ENCODE data around the gene PHTF2.

The PHTF2 gene

DNA sequence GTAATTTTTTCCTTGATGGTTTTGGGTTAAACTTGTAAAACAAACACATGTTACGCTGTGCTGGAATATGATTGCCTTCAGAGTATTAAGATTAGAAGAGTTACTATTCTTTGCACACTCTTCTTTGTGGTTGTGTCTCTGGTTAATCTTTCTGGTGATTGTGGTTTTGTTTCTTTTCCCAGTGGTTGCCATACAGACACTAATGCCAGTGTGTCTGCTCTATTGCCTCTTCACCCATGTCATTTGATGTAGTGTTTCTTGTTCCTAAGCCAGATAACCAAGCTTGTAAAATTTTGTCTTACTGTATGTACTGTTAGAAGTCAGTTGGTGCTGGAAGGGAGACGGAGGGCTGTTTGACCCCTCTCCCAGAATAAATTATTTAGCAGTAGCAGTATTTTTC lies 124.8 kb downstream of the PHTF2 start:
- no peak for DNase-seq

DNA sequence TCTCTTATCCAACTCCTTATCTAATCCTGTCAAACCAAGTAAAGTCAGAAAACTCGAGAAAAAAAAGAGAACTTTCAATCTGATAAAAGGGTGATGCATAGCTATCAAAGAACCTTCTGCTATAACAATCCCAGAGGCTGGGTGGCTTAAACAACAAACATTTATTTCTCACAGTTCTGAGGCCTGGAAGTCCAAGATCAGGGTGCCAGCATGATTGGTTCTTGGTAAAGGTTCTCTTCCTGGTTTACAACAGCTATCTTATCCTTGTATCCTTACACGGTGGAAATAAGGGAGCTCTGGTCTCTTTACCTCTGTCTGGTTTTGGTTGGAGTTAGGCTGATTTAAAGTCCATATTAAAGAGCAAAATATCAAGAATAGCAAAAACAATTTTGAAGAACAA lies 131.9 kb downstream of the PHTF2 start:
- DNase-seq: no peak

DNA sequence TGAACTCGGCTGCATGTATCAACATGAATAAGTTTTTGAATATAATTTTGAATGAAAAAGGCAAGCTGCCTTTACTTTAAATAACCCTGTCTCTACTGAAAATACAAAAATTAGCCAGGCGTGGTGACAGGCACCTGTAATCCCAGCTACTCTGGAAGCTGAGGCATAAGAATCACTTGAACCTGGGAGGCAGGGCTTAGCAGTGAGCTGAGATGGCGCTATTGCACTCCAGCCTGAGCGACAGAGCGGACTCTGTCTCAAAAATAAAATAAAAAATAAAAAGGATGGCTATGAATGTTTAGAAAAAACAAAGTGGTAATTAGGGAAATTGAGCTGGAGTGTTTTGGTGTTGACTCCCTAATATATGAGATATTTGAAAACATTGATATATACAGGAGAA lies 133.3 kb downstream of the PHTF2 start:
- no peak for DNase-seq

DNA sequence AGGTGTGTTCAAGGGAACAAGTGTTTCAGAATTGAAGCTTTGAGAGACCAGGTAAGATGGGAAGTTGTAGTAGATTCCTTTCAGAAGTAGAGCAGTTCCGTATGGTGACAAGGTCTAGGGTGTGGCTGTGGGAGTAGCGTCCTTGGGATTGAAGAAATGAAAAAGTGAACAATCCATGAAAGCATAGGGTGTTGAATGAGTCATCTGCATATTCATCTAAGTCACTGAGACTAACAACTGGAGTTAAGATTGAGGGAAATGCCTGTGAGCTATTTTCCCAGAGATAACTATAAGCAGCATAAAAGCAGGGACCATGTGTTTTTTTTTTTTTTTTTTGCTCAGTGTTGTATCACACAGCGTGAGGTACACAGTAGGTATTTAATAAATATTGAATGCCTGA lies 134.8 kb downstream of the PHTF2 start:
- DNase-seq: no peak

DNA sequence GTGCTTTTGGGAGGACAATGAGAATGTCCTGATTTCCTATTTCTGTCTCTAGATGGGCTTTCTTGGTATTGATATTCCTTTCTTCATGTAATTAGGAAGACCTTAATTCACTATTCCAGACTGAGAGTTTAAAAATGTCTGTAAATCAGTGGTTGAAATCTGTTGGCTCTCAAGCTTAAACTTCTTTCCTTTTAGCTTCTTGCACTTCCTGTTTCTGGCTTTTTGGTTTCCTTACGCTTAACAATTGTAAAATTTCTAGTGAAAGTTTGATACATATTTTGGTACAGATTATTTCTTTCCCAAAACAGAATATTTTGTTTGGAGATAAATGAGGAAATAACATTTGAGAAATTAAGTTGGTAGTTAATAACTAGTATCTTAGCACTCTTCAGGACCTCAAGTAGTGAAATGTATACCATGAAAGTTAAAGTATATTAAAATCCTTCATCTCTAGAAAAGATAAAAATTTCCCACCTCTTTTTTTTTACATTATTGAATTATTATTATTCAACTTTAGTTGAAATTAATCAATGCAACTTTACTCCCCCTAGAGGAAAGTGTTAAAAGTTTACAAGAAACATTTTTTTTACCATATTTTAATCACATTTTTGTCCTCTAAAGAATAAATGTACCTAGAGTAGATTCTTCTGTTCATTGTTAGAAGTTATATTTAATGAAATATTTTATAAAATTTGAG lies 137.2 kb downstream of the PHTF2 start:
- no peak for DNase-seq

DNA sequence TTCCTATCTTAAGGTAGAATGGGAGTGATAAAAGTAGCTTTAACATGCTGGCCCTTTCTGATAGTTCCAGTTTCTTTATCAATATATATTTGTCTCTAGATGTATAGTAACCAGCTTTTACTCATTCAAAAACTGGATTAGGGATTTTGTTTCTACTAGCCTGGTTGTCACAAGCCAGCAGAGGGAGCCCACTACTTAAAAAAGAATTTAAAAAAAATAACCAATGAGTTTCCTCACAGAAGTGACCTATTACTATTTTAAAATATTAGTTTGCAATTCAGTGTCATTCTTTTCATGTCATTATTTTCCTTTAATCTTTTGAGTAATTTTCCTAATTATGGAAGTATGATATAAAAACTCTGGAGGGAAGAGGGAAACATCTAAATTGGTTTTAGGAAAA lies 142.1 kb downstream of the PHTF2 start:
- peak in 8 of 58 donors; percentile 1 to 28 (median 6) for DNase-seq

DNA sequence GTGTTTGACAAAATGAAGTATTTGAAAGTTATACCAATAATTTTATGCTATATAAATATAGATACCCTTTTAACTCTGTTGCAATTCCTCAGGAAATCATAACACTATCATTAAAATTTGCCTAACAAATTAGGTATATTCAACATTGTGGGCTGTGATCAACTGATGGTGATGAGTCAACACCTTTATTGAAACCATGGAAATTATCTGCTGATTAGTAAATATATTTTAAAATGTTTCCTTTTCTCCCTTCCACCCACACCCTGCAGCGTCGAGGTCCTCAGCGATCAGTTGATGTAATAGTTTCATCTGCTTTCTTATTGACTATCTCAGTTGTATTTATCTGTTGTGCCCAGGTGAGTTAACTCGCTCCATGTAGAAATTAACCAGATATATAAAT lies 143.9 kb downstream of the PHTF2 start:
- no peak for DNase-seq

DNA sequence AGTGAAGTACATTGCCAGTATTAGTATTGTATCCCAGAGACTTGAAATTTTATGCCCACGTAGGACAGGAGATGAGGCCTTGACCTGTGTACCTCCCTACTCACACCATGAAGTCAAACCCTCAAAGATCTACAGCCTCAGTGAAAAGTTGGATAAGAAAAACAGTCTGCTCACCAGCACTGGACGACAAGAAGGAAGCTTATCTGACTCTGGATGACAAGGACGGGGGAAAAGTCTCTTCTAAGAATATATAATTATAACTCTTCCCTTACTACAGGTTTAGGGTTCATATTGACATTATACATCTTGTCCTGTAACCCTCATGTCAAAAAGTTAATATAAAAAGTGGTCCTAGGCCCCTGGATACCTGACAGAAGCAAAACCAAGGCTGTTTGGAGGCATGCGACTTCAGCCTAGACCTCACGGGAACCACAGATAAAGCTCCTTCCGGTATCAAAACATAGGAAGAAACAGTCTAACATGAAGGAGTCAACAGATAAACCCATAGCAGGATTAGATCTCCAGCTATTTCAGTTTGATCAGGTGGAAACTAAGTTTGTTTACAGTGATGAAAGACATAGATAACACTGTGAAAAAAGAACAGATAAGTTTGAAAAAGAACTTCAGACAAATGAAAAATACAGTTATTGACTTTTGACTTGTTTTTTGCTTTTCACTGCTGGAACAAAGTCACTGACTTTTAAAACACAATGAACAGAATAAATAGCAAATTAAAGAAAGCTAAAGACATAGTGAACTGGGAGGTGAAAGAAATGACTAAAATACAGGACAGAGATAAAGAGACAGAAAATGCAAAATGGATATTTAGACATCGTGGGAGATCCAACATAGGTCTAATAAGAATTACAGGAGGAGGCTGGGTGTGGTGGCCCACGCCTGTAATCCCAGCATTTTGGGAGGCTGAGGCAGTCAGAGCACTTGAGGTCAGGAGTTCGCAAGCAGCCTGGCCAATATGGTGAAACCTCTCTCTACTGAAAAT lies 145.9 kb downstream of the PHTF2 start:
- no peak for DNase-seq

DNA sequence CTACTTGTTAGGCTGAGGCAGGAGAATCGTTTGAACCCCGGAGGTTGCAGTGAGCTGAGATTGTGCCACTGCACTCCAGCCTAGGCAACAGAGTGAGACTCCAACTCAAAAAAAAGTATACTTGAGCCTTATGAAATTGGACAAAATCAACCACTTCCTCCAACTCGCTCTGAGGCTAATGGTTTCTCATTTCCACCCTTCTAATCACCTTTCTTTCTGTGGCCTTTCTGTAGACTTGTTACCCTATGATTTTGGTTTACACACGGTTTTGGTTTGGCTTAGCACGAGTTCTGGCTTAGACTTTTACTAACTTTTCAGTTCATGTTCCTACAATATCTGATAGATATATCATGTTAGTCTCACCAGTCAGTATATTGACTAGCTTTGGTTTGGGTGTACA lies 152.0 kb downstream of the PHTF2 start:
- no peak for DNase-seq

DNA sequence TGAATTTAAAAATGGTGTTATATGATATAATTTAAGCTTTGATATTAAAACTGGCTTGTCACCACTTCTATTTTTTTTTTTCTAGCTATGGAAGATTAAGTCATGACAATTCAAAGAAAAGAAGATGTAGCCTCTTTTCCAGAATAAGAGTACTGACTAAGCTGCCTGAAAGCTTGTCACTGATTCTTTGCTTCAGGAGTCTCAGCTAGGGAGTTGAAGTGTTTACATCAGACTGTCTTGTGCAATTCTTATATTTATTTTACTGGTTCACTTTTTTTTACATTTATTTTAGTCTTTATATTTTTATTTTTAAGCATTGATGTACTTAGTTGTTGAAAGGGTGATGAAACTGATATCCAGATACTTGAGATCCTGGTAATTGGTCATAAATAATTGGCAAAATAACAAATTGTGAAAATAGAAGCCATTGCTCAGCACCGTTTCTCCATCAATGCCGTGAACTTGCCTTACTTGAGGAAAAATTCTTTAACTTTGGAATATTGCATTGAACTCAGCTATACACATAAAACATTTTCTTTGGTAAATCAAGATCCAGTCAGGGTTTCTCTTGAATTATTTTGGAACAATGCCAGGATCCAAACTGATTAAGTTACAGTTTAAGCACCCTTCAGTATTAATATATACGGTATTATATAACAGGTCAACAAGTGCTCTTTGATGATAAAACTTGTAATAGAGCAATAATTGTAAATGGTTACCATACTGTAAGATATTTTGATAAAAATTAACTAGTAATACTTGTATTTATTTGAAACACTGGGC lies 156.4 kb downstream of the PHTF2 start:
- no peak for DNase-seq

DNA sequence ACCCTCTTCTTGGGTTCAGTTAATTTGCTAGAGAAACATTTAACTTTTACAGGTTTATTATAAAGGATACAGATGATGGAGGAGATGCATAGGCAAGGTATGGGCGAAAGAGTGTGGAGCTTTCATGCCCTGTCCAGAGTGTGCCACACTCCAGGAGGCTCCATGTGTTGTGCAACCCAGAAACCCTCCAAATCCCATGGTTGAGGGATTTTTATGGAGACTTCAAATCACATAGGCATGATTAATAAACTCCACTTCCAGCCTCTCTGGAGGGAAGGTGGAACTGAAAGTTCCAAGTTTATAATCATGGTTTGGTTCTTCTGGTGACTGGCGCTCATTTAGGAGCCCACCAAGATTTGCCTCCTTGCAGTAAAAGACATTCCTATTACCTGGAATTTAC lies 159.9 kb downstream of the PHTF2 start:
- no peak for DNase-seq

DNA sequence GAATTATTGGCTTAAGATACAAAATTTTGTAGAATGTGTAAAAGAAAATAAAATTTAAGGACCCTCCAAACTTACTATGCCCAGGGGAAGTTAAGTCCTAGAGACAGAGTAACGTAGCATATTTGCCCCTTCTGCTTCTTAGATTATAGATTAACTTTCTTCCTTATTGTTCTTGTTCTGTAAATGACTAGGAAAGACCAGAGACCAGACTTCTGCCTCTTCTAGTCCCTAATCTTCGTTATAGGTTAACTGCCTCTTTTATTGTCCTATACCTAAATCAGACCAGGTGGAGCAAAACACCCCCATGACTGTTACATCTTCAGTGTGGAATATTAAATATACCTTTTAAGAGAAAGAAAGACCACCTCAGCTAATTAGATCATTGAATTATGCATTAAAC lies 160.5 kb downstream of the PHTF2 start:
- DNase-seq: no peak

DNA sequence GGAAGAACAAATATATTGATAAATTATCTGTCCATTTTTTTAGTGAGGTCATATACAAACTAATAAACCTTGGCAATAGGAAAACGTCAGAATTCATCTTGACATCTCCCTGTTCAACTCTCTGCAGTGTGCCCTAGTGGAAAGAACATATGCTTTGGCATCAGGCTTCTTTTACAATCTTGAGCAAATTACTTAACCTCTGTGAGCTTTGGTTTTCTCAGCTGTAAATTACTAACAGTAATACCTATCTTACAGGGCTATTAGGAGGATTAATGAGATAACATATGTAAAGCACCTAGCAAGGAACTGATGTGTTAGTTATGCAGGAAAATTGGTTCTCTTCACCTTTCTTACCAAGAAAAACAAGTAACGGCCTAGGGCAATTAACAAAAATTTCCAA lies 161.8 kb downstream of the PHTF2 start:
- DNase-seq: no peak

DNA sequence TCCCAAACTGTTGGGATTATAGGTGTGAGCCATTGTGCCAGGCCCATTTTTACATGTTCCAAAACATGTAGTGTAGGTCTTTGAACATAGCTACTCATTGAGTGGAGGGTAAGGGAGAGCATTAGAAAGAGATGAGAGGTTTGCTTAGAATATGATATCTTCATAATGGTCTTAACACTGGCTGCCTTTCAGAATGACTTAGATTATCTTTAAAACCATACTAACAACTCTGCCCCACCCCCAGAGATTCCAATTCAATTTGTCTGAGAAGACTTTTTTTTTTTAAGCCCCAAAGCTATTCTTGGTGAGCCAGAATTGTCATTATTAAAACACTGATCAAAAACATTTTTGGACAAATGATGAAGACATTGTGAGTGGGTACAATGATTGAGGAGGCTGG lies 168.9 kb downstream of the PHTF2 start:
- no peak for DNase-seq

DNA sequence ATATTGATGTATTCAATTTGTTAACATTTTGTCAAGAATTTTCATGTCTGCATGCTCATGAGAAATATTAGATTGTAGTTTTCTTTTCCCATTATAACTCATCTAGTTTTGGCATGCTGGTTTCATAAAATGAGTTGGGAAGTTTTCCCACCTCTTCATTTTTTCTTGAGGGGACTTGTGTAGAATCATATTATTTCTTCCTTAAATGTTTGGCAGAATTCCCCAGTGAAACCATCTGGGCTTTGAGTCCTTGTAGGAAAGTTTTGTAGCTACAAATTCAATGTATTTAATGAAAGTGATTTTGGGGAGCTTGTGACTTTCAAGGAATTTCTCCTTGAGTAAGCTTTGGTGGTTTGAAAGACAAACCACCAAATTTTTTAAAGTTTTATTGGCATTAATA lies 173.2 kb downstream of the PHTF2 start:
- DNase-seq: peak in 1 of 58 donors; percentile 3

DNA sequence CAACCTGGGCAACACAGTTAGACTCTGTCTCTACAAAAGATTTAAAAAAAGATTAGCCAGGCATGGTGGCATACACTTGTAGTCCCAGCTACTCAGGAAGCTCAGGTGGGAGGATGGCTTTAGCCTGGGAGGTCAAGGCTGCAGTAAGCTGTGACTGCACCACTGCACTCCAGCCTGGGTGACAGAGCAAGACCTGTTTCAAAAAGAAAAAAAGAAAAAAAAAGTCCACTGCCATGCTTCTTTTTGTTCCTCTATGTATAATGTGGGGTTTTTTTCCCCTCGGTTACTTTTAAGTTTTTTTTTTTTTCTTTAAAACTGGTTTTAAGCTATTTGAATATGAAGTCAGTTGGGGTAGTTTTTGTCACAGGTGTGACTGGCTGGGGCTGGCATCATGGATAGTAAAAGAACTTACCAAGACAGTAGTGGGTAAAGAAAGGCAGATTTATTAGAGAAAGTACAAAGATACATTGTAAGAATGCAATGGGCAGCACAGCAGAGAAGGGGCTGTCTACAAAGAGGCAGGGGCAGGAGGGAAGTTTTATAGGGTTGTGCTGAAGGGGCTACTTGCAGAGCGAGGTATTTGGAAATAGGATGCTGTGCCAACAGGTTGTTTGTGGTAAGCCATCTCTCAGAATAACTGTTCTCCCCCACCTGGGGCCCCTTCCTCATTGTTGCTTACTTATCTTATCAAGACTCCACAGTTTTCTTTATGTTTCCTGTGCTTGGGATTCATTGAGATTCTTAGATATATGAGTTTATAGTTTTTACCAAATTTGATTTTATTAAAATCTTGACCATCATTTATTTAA lies 177.3 kb downstream of the PHTF2 start:
- no peak for DNase-seq

DNA sequence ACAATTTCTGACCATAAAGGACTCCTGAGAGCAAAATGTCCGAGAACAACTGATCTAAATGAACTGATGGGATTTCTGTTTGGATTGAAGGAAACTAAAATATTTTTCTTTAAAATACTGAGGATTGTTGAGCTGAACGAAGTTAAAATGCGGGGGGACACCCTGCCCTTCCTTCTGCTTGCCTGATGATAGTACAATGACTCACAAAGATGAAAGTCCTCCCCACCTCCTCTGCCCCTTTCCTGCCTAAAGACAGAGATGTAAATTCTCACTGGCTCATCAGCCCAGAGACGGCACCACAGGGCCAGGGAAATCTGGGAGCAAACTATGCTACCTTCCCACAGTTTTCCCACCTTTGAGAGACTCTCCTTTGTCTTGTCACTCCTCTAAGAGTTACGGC lies 180.6 kb downstream of the PHTF2 start:
- DNase-seq: no peak

DNA sequence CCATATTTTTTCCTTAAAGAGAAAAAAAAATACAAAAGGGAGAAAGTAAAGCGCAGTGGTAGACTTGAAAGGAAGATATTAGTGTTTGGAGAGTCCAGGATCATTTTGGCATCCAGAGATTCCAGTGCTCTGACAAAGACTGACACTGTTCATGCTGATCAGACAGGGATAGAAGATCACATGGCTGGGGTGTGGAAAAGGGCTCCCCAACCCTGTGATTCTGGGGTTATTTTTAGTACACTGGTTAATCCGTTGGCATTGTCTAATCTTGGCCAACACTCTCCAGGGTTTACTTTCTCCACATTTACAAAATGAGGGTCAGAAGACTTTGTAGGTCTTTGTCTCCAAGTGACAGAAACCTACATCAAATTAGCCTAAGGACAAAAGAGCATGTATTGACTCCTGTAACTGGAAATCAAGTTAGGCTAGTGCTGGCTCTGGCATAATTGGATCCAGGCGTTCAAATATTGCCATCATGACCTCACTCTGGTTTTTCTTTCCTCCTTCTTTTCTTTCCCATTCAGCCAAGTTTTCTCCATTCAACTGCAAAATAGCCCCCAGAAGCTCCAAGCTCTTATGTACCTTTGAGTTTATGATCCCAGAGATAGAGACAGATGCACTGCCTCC lies 181.6 kb downstream of the PHTF2 start:
- DNase-seq: no peak

DNA sequence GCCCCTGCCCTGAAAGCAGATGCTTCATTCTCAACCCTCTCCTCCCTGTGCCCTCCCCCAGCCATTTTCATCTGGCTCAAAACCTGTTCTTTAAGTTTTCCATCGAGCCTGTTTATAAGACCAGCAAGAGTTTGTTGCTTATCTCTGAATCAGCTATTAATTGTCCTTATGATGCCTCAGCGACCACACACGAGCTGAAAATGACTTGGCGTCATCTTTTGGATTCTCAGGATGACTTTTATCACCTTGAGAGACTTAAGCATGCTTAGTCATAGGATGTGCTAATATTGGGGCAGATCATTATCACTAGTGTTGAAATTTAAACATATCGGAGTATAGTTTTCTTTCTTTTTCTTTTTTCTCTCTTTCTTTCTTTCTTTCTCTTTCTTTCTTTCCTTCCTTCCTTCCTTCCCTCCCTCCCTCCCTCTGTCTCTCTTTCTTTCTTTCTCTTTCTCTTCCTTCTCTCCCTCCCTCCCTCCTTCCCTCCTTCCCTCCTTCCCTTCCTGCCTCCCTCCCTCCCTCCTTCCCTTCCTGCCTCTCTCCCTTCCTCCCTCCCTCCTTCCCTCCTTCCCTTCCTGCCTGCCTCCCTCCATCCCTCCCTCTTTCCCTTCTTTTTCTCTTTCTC lies 184.5 kb downstream of the PHTF2 start:
- no peak for DNase-seq

DNA sequence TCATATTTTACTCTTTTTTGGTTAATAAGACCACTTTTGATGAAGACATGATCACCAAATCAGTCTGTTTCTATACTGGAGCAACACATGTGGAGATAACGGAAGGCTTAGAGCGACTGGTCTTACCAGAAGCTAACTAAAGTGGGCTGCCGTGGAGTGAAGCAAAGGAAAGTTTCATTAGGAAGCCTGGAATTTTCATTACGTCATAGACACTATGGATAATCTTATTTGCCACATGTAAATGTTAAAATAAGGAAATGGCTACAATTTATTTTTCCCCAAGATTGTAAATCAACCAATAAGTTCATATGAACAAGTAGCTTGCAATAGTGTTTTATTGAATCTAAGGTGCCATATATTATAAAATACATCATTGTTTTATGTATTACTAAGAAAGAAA lies 185.4 kb downstream of the PHTF2 start:
- DNase-seq: no peak

Data from anterior cingulate cortex (tissue), 58 donors.